ENCODE results near the gene ARFIP1.

ARFIP1 gene

DNA sequence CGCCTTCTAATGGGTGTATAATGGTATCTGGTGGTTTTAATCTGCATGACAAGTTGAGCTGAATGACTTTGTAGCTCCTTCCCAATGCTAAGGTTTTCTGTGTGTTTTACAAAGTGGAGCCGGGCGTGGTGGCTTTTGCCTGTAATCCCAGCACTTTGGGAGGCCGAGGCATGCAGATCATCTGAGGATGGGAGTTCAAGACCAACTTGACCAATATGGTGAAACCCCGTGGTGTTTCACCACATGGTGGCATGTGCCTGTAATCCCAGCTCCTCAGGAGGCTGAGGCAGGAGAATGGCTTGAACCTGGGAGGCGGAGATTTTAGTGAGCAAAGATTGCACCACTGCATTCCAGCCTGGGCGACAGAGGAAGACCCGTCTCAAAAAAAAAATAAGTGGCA is 28.9 kb downstream of the ARFIP1 start:
- Histone ChIP-seq H3K4me1 (ENCODE audit: control insufficient read depth, insufficient read depth, low read length) (no peaks in the 10 kb centered on the region), H3K9me3 (ENCODE audit: control insufficient read depth, insufficient read depth, low read depth, low read length) (no peaks in the 10 kb centered on the region), H3K4me3 (ENCODE audit: low read depth, low read length) (no peak overlapping the region), H3K36me3 (ENCODE audit: control insufficient read depth in 2 of 2, insufficient read depth in 1 of 2, low read length in 2 of 2) (no peaks in the 10 kb centered on the region; a peak in 1 of 3 replicates), H3K27ac (ENCODE audit: extremely low read depth, low read depth, low read length) (no peak overlapping the region)
- TF ChIP-seq ZNF221 (tag by site-specific recombination; IDR thresholded peaks at IDR 0.05; ENCODE audit: borderline replicate concordance) (no peak), ZNF544 (tag by site-specific recombination; IDR thresholded peaks at IDR 0.05) (no peak), HOXC10 (CRISPR knock-in tag; IDR thresholded peaks at IDR 0.05) (no peak), SCRT1 (tag by site-specific recombination; IDR thresholded peaks at IDR 0.05; ENCODE audit: borderline replicate concordance) (no peak), ZNF302 (tag by site-specific recombination; IDR thresholded peaks at IDR 0.05; ENCODE audit: low read depth) (no peak), TRIM28 (IDR thresholded peaks at IDR 0.05; ENCODE audit: borderline replicate concordance, low read length) (no peak), SP7 (tag by site-specific recombination; IDR thresholded peaks at IDR 0.05) (no peak), ZNF473 (tag by site-specific recombination; IDR thresholded peaks at IDR 0.05) (no peak), YY2 (tag by site-specific recombination; IDR thresholded peaks at IDR 0.05) (no peak), YY1 (tag by site-specific recombination; IDR thresholded peaks at IDR 0.05) (no peak), ZNF843 (tag by site-specific recombination; IDR thresholded peaks at IDR 0.05) (no peak), ZNF623 (tag by site-specific recombination; IDR thresholded peaks at IDR 0.05) (no peak), RBAK (tag by site-specific recombination; IDR thresholded peaks at IDR 0.05) (no peak), KLF1 (tag by site-specific recombination; IDR thresholded peaks at IDR 0.05) (no peak)
- TF ChIP-seq, protein P1, sequence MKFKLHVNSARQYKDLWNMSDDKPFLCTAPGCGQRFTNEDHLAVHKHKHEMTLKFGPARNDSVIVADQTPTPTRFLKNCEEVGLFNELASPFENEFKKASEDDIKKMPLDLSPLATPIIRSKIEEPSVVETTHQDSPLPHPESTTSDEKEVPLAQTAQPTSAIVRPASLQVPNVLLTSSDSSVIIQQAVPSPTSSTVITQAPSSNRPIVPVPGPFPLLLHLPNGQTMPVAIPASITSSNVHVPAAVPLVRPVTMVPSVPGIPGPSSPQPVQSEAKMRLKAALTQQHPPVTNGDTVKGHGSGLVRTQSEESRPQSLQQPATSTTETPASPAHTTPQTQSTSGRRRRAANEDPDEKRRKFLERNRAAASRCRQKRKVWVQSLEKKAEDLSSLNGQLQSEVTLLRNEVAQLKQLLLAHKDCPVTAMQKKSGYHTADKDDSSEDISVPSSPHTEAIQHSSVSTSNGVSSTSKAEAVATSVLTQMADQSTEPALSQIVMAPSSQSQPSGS (tag by site-specific recombination; IDR thresholded peaks at IDR 0.05; ENCODE audit: low read depth), result no peak
- TF ChIP-seq, protein P2, sequence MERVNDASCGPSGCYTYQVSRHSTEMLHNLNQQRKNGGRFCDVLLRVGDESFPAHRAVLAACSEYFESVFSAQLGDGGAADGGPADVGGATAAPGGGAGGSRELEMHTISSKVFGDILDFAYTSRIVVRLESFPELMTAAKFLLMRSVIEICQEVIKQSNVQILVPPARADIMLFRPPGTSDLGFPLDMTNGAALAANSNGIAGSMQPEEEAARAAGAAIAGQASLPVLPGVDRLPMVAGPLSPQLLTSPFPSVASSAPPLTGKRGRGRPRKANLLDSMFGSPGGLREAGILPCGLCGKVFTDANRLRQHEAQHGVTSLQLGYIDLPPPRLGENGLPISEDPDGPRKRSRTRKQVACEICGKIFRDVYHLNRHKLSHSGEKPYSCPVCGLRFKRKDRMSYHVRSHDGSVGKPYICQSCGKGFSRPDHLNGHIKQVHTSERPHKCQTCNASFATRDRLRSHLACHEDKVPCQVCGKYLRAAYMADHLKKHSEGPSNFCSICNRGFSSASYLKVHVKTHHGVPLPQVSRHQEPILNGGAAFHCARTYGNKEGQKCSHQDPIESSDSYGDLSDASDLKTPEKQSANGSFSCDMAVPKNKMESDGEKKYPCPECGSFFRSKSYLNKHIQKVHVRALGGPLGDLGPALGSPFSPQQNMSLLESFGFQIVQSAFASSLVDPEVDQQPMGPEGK (tag by site-specific recombination; IDR thresholded peaks at IDR 0.05), result no peak
- ChIA-PET POLR2A (no interaction called here), CTCF (no interaction called here)

DNA sequence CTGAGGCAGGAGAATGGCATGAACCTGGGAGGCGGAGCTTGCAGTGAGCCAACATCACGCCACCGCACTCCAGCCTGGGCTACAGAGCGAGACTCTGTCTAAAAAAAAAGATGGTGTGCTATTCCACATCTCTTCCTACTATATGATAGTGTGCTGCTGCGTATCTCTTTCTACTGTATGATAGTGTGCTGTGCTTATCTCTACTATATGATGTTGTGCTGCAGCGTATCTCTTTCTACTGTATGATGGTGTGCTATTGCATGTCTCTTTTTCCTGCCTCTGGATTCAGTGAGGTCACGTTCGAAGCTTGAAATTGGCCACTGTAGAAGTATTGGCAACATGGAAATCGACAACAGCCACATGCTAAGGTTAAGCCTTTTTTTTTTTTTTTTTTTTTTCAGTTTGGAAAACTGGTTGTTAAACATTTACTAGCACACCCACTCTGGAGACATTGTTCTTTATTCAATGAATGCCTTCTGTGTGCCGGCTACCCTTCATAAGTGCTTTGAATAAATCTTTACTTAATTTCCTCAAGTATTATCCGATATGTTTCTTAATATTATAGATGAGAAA is 31.0 kb downstream of the ARFIP1 start:
- Histone ChIP-seq H3K9me3 (ENCODE audit: control insufficient read depth, insufficient read depth, low read depth, low read length) (no peaks in the 10 kb centered on the region), H3K4me3 (ENCODE audit: low read depth, low read length) (no peak overlapping the region), H3K36me3 (ENCODE audit: control insufficient read depth in 2 of 2, insufficient read depth in 1 of 2, low read length in 2 of 2) (no peaks in the 10 kb centered on the region; a peak in 1 of 3 replicates), H3K27ac (ENCODE audit: extremely low read depth, low read depth, low read length) (no peak overlapping the region), H3K4me1 (ENCODE audit: control insufficient read depth, insufficient read depth, low read length) (no peaks in the 10 kb centered on the region)
- CTCF ChIA-PET, result no interaction called here
- POLR2A ChIA-PET, result interaction anchor here (0.7 kb wide), 1 partner anchor 76 kb away, joined by 11 read pairs; no protein-coding TSS in a partner anchor
- TF ChIP-seq, protein P3, sequence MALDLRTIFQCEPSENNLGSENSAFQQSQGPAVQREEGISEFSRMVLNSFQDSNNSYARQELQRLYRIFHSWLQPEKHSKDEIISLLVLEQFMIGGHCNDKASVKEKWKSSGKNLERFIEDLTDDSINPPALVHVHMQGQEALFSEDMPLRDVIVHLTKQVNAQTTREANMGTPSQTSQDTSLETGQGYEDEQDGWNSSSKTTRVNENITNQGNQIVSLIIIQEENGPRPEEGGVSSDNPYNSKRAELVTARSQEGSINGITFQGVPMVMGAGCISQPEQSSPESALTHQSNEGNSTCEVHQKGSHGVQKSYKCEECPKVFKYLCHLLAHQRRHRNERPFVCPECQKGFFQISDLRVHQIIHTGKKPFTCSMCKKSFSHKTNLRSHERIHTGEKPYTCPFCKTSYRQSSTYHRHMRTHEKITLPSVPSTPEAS (tag by site-specific recombination; IDR thresholded peaks at IDR 0.05), result no peak
- TF ChIP-seq ZNF561 (tag by site-specific recombination; IDR thresholded peaks at IDR 0.05; ENCODE audit: borderline replicate concordance) (no peak), ZNF184 (tag by site-specific recombination; IDR thresholded peaks at IDR 0.05) (no peak), ZNF596 (tag by site-specific recombination; IDR thresholded peaks at IDR 0.05) (no peak), ZNF174 (tag by site-specific recombination; IDR thresholded peaks at IDR 0.05) (no peak), GFI1B (tag by site-specific recombination; IDR thresholded peaks at IDR 0.05) (no peak), ZNF626 (tag by site-specific recombination; IDR thresholded peaks at IDR 0.05) (no peak), ZFP41 (tag by site-specific recombination; IDR thresholded peaks at IDR 0.05; ENCODE audit: borderline replicate concordance) (no peak), ZNF549 (tag by site-specific recombination; IDR thresholded peaks at IDR 0.05) (no peak), ZNF311 (tag by site-specific recombination; IDR thresholded peaks at IDR 0.05; ENCODE audit: borderline replicate concordance) (no peak), ZNF768 (tag by site-specific recombination; IDR thresholded peaks at IDR 0.05) (no peak), ZSCAN30 (tag by site-specific recombination; IDR thresholded peaks at IDR 0.05) (no peak)
- TF ChIP-seq, protein P4, sequence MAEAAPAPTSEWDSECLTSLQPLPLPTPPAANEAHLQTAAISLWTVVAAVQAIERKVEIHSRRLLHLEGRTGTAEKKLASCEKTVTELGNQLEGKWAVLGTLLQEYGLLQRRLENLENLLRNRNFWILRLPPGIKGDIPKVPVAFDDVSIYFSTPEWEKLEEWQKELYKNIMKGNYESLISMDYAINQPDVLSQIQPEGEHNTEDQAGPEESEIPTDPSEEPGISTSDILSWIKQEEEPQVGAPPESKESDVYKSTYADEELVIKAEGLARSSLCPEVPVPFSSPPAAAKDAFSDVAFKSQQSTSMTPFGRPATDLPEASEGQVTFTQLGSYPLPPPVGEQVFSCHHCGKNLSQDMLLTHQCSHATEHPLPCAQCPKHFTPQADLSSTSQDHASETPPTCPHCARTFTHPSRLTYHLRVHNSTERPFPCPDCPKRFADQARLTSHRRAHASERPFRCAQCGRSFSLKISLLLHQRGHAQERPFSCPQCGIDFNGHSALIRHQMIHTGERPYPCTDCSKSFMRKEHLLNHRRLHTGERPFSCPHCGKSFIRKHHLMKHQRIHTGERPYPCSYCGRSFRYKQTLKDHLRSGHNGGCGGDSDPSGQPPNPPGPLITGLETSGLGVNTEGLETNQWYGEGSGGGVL (tag by site-specific recombination; IDR thresholded peaks at IDR 0.05), result no peak
